HEK293 (cell line): ENCODE data around the gene HSD17B8.
A peak's percentile ranks its signal among the peaks of the same experiment; 100 is the strongest.

Experiments
- CTCF ChIA-PET: fragments of 350-600 bp; formaldehyde crosslinking; extraction: SDS; loops from one replicate; lab custom pipeline; 2021; ENCODE audit warnings: antibody characterized with exemption; lab: Yijun Ruan, JAX
- POLR2A ChIA-PET: fragments of 300-600 bp; formaldehyde crosslinking; extraction: SDS; loops from one replicate; lab custom pipeline; 2020; ENCODE audit warnings: antibody characterized with exemption, inconsistent platforms; lab: Yijun Ruan, JAX
- H3K27ac ChIP-seq: fragments of 200-500 bp; sonication (Bioruptor generic); 2 replicates; pipeline ENCODE4 v1.5.1; 2014; ENCODE audit warnings: low read depth, low read length, control low read depth, inconsistent platforms; ENCODE audit errors: extremely low read depth
- H3K36me3 ChIP-seq, 2 experiments: fragments of 200-500 bp in 1 of 2; sonication (Bioruptor generic) in 1 of 2; 1 replicate in 1 of 2; 2 replicates in 1 of 2; pipeline ENCODE4 v1.5.1; 2014 to 2017; ENCODE audit warnings: inconsistent platforms in 2 of 2, low read length in 2 of 2; ENCODE audit not compliant: control insufficient read depth in 2 of 2, insufficient read depth in 1 of 2
- H3K4me1 ChIP-seq: fragments of 200-500 bp; sonication (Bioruptor generic); 2 replicates; pipeline ENCODE4 v1.5.1; 2014; ENCODE audit warnings: mild to moderate bottlenecking, low read length, inconsistent platforms; ENCODE audit not compliant: control insufficient read depth, insufficient read depth
- H3K4me3 ChIP-seq: 2 replicates; pipeline ENCODE4 v1.5.1; 2011; ENCODE audit warnings: low read depth, mild to moderate bottlenecking, control low read depth, low read length, moderate library complexity
- H3K9me3 ChIP-seq: fragments of 200-500 bp; sonication (Bioruptor generic); 2 replicates; pipeline ENCODE4 v1.5.1; 2014; ENCODE audit warnings: low read depth, low read length, inconsistent platforms; ENCODE audit not compliant: control insufficient read depth, insufficient read depth
- EGR2 ChIP-seq: fragments of 450-650 bp; formaldehyde crosslinking; IDR thresholded peaks from 2 replicates; pipeline ENCODE4 v1.5.1; 2016; ENCODE audit warnings: low read depth, missing biosample characterization, missing genetic modification characterization
- GLI4 ChIP-seq: fragments of 450-650 bp; formaldehyde crosslinking; IDR thresholded peaks from 2 replicates; pipeline ENCODE4 v1.5.1; 2016; ENCODE audit warnings: missing biosample characterization, missing genetic modification characterization
- PRDM1 ChIP-seq: fragments of 450-650 bp; formaldehyde crosslinking; IDR thresholded peaks from 2 replicates; pipeline ENCODE4; 2016; ENCODE audit warnings: missing biosample characterization, missing genetic modification characterization
- SALL2 ChIP-seq: fragments of 450-650 bp; formaldehyde crosslinking; IDR thresholded peaks from 2 replicates; pipeline ENCODE4 v1.5.0; 2017; ENCODE audit warnings: missing biosample characterization, mild to moderate bottlenecking, missing genetic modification characterization, borderline replicate concordance
- TRIM28 ChIP-seq: IDR thresholded peaks from 2 replicates; pipeline ENCODE4 v1.6.1; 2011; ENCODE audit warnings: low read length, control low read depth, borderline replicate concordance
- ZBTB48 ChIP-seq: fragments of 450-650 bp; formaldehyde crosslinking; IDR thresholded peaks from 2 replicates; pipeline ENCODE4 v1.5.1; 2016; ENCODE audit warnings: missing biosample characterization, missing genetic modification characterization
- ZBTB8A ChIP-seq: fragments of 450-650 bp; formaldehyde crosslinking; IDR thresholded peaks from 2 replicates; pipeline ENCODE4 v1.5.1; 2016; ENCODE audit warnings: missing biosample characterization, missing genetic modification characterization
- ZFHX2 ChIP-seq: fragments of 450-650 bp; formaldehyde crosslinking; conservative IDR thresholded peaks from 2 replicates; pipeline ENCODE4 v1.5.1; 2016; ENCODE audit warnings: missing biosample characterization, missing genetic modification characterization
- ZFP69B ChIP-seq: fragments of 450-650 bp; formaldehyde crosslinking; IDR thresholded peaks from 2 replicates; pipeline ENCODE4 v1.5.1; 2016; ENCODE audit warnings: missing biosample characterization, missing genetic modification characterization
- ZNF16 ChIP-seq: fragments of 450-650 bp; formaldehyde crosslinking; IDR thresholded peaks from 2 replicates; pipeline ENCODE4 v1.5.1; 2016; ENCODE audit warnings: low read depth, missing biosample characterization, missing genetic modification characterization
- ZNF248 ChIP-seq: fragments of 450-650 bp; formaldehyde crosslinking; IDR thresholded peaks from 2 replicates; pipeline ENCODE4 v1.5.1; 2017; ENCODE audit warnings: missing biosample characterization, missing genetic modification characterization
- ZNF366 ChIP-seq: fragments of 450-650 bp; formaldehyde crosslinking; conservative IDR thresholded peaks from 2 replicates; pipeline ENCODE4 v1.5.1; 2016; ENCODE audit warnings: missing biosample characterization, missing genetic modification characterization
- ZNF529 ChIP-seq: fragments of 450-650 bp; formaldehyde crosslinking; IDR thresholded peaks from 2 replicates; pipeline ENCODE4 v1.5.1; 2017; ENCODE audit warnings: missing genetic modification characterization, missing biosample characterization; ENCODE audit not compliant: insufficient replicate concordance
- ZNF571 ChIP-seq: fragments of 450-650 bp; formaldehyde crosslinking; IDR thresholded peaks from 2 replicates; pipeline ENCODE4 v1.5.0; 2017; ENCODE audit warnings: missing biosample characterization, missing genetic modification characterization
- ZNF629 ChIP-seq: fragments of 450-650 bp; formaldehyde crosslinking; IDR thresholded peaks from 2 replicates; pipeline ENCODE4 v1.5.1; 2017; ENCODE audit warnings: missing biosample characterization, missing genetic modification characterization
- ZNF639 ChIP-seq: fragments of 450-650 bp; formaldehyde crosslinking; IDR thresholded peaks from 2 replicates; pipeline ENCODE4 v1.5.1; 2016; ENCODE audit warnings: missing biosample characterization, missing genetic modification characterization
- ZNF670 ChIP-seq: fragments of 450-650 bp; formaldehyde crosslinking; IDR thresholded peaks from 2 replicates; pipeline ENCODE4 v1.5.1; 2016; ENCODE audit warnings: missing biosample characterization, missing genetic modification characterization, low read depth
- ZNF768 ChIP-seq: fragments of 450-650 bp; formaldehyde crosslinking; IDR thresholded peaks from 2 replicates; pipeline ENCODE4 v1.5.1; 2018; ENCODE audit warnings: missing biosample characterization, mild to moderate bottlenecking, missing genetic modification characterization
- TF ChIP-seq, protein P1 (sequence below): IDR thresholded peaks from 2 replicates; pipeline ENCODE4 v1.6.1; 2011; ENCODE audit warnings: mild to moderate bottlenecking, low read depth, low read length, borderline replicate concordance

HSD17B8 gene

DNA sequence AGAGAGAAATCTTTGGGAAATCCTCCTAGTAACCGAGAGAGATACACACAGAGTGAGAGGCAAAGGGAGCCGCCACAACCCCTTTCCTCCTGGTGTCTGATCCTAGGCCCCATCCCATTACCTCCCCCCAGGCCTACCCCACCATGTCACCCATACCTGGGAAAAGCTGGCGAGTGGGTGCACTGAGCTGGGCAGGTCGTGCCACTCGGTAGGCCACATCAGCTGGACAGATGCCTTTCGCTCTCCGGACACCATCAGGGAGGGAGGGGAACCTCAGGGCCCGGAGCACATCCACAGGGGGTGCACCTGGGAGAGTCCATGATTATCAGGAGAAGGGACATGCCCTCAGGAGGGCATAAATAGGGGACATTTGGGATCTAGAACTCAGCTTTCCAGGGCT is 15.3 kb upstream of the HSD17B8 start (continued):
- TF ChIP-seq PRDM1 (tag by site-specific recombination) (no peak), ZFP69B (no peak), ZNF639 (tag by site-specific recombination) (no peak), GLI4 (no peak)

DNA sequence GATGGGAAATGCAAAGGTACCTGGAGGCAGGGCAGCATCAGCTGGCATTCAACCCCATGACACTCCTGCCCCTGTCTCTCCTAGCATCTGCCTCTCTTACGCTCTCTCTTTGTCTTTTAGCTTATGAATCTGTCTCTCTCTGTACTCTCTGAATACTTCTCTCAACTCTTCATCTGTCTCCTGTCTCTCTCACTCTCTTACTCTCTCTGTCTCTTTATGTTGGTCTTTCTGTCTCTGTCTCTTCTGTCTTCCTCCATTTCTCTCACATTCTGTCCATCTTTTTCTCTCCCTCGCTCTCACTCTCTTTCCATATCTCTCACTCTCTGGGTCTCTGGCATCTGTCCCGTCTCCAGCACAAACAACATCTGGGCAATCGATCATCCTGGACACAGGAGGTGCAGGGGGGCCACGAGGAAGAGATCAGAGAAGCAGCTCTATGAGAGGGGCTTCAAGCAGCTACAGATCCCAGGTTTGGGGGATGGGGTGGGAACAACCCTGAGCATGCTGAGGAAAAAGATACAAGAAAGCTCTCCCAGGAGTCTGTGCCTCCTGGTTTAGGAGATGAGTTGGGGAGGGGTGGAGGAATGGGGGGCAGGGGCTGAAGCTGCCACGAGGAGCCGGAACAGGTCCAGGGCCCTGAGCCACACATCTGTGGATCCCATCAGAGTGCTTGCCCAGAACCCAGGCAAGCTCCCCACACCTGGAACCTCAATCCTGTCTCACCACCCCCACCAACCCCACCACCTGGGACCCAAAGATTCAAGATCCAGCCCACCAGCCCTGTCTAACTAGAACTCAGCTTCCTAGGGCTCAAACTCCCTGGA is 14.6 kb upstream of the HSD17B8 start:
- Histone ChIP-seq H3K27ac (no peak overlapping the region), H3K4me1 (peaks cover 3% of the 10 kb centered on the region; the same call in 1 of the 2 replicates), H3K36me3 (peaks cover 0 to 13% of the 10 kb centered on the region in 2 experiments; a peak in 1 of 3 replicates)
- POLR2A ChIA-PET: interaction anchor here (0.7 to 1.5 kb wide), 4 partner anchors 10 to 218 kb away, joined by 3 to 6 read pairs (median 3); partner anchors contain the start of gene RING1
- TF ChIP-seq SALL2: no peak
- TF ChIP-seq ZNF529 (tag by site-specific recombination): no peak
- no peak for TF ChIP-seq ZNF768
- TF ChIP-seq ZNF571 (tag by site-specific recombination): 0 out of 2 replicates have a peak, but pooled peaks have one; percentile 47
- peak; percentile 93 for TF ChIP-seq ZNF366 (tag by site-specific recombination)
- peak; percentile 68; the same call in 1 of the 2 replicates for TF ChIP-seq PRDM1 (tag by site-specific recombination)
- TF ChIP-seq, all 188 proteins: peak for 3
- Histone ChIP-seq H3K4me3 (no peak overlapping the region), H3K9me3 (no peaks in the 10 kb centered on the region)
- CTCF ChIA-PET: interaction anchor here (1.4 to 2.5 kb wide), 4 partner anchors 8 to 64 kb away, joined by 6 to 10 read pairs (median 8); no protein-coding TSS in a partner anchor

- Histone ChIP-seq H3K4me3 (no peak overlapping the region), H3K27ac (no peak overlapping the region), H3K9me3 (no peaks in the 10 kb centered on the region), H3K4me1 (peaks cover 3% of the 10 kb centered on the region; the same call in 1 of the 2 replicates), H3K36me3 (peaks cover 2 to 21% of the 10 kb centered on the region in 2 experiments; a peak in 1 of 3 replicates)
- TF ChIP-seq EGR2 (tag by site-specific recombination) (peak; percentile 91), ZFHX2 (tag by site-specific recombination) (peak; percentile 77)
- TF ChIP-seq, protein P1, sequence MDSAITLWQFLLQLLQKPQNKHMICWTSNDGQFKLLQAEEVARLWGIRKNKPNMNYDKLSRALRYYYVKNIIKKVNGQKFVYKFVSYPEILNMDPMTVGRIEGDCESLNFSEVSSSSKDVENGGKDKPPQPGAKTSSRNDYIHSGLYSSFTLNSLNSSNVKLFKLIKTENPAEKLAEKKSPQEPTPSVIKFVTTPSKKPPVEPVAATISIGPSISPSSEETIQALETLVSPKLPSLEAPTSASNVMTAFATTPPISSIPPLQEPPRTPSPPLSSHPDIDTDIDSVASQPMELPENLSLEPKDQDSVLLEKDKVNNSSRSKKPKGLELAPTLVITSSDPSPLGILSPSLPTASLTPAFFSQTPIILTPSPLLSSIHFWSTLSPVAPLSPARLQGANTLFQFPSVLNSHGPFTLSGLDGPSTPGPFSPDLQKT: no peak
- CTCF ChIA-PET: interaction anchor here (0.6 to 2.5 kb wide), 5 partner anchors 14 to 154 kb away, joined by 4 to 10 read pairs (median 6); no protein-coding TSS in a partner anchor
- POLR2A ChIA-PET: interaction anchor here (0.7 to 1.5 kb wide), 3 partner anchors 9 to 42 kb away, joined by 3 to 6 read pairs (median 3); partner anchors contain the start of gene RING1
Observed at GRCh38 chr6:33190504-33191107, 13.8 kb upstream of the HSD17B8 start.

- H3K4me3 ChIP-seq: no peak overlapping the region
- POLR2A ChIA-PET: no interaction called here
- CTCF ChIA-PET: interaction anchor here (0.5 to 1.1 kb wide), 3 partner anchors 18 to 153 kb away, joined by 3 to 5 read pairs (median 3); no protein-coding TSS in a partner anchor
- peaks cover 3% of the 10 kb centered on the region; the same call in 1 of the 2 replicates for H3K4me1 ChIP-seq
- H3K27ac ChIP-seq: no peak overlapping the region
- H3K9me3 ChIP-seq: no peaks in the 10 kb centered on the region
- TF ChIP-seq TRIM28 (no peak), ZNF629 (tag by site-specific recombination) (no peak), ZNF16 (tag by site-specific recombination) (no peak), ZBTB8A (tag by site-specific recombination) (no peak), ZNF248 (no peak), ZBTB48 (no peak), ZNF670 (no peak)
- TF ChIP-seq, all 188 proteins: peak for 0
- H3K36me3 ChIP-seq: peaks cover 11 to 30% of the 10 kb centered on the region in 2 experiments; a peak in 2 of 3 replicates
Observed at GRCh38 chr6:33191383-33192104, 12.9 kb upstream of the HSD17B8 start.
